HCT116 (cell line): ENCODE data around the gene CCDC85B. TPM values are rescaled to one million over a fixed set of nuclear protein-coding genes. Genes with fewer than 3 reads are reported as not detected.

ENCODE experiments used
- ATAC-seq: fragments of 200-7000 bp; cut with Tn5 transposase; 2 replicates; pipeline ENCODE4 v1.9.1; 2020; ENCODE audit warnings: mild to moderate bottlenecking, moderate library complexity
- BruUV-seq: library from RNA; stranded (reverse); fragments of 400-500 nt; replicated peaks from 2 replicates; lab custom pipeline; 2021; lab: Mats Ljungman, UMichigan
- CTCF ChIA-PET: fragments of 300-600 bp; sonication (Branson Sonifier 250); formaldehyde crosslinking; loops from one replicate; lab custom pipeline; 2021; ENCODE audit warnings: antibody characterized with exemption; lab: Charles Lee
- POLR2A ChIA-PET: fragments of 300-600, 350-600 bp; sonication (Branson Sonifier 250); formaldehyde crosslinking; loops from one replicate; lab custom pipeline; 2021; ENCODE audit warnings: antibody characterized with exemption; lab: Charles Lee
- RAD21 ChIA-PET, 2 experiments: fragments of 300-600 bp; sonication (Branson Sonifier 250); formaldehyde crosslinking; loops; one replicate each; lab custom pipeline; 2023; ENCODE audit warnings: low total read pairs in 2 of 2; ENCODE audit not compliant: uncharacterized antibody in 2 of 2, unreplicated experiment in 2 of 2, low non-redundant PET in 1 of 2; lab: Charles Lee
- DNase-seq: peaks from one replicate; pipeline ENCODE4 v3.0.0-alpha.2; 2010; ENCODE audit warnings: low read depth, low spot score
- H2AFZ ChIP-seq: fragments of 200-600 bp; shearing (Covaris generic), sonication (generic); 2 replicates; pipeline ENCODE4 v1.6.1; 2017; ENCODE audit warnings: low read depth, mixed run types, mixed read lengths, antibody characterized with exemption, low read length; ENCODE audit not compliant: poor library complexity, severe bottlenecking
- H3K27ac ChIP-seq: 2 replicates; pipeline ENCODE4 v1.5.1; 2012; ENCODE audit warnings: low read depth, low read length
- H3K27me3 ChIP-seq: fragments of 200-600 bp; sonication (generic); 2 replicates; pipeline ENCODE4 v1.6.1; 2016; ENCODE audit warnings: mixed run types, low read length, mixed read lengths; ENCODE audit not compliant: insufficient read depth
- H3K36me3 ChIP-seq, 2 experiments: fragments of 200-500 bp in 1 of 2; fragments of 200-600 bp in 1 of 2; sonication (Bioruptor generic) in 1 of 2; sonication (generic) in 1 of 2; 2 replicates each; pipeline versions ENCODE4 v1.5.1 to v1.6.1; 2014 to 2016; ENCODE audit warnings: low read length in 2 of 2, inconsistent platforms in 1 of 2, mixed read lengths in 1 of 2, mixed run types in 1 of 2; ENCODE audit not compliant: insufficient read depth in 2 of 2, control insufficient read depth in 1 of 2
- H3K4me1 ChIP-seq, 2 experiments: fragments of 200-600 bp in 1 of 2; sonication (generic) in 1 of 2; 2 replicates each; pipeline versions ENCODE4 v1.5.1 to v1.6.1; 2012 to 2017; ENCODE audit warnings: low read length in 2 of 2, inconsistent platforms in 1 of 2, mild to moderate bottlenecking in 1 of 2, mixed read lengths in 1 of 2, mixed run types in 1 of 2, moderate library complexity in 1 of 2; ENCODE audit not compliant: insufficient read depth in 2 of 2, control insufficient read depth in 1 of 2
- H3K4me2 ChIP-seq: fragments of 200-600 bp; sonication (generic); 2 replicates; pipeline ENCODE4 v1.6.1; 2017; ENCODE audit warnings: mixed run types, low read length, mixed read lengths
- H3K4me3 ChIP-seq, 2 experiments: fragments of 200-600 bp in 1 of 2; sonication (generic) in 1 of 2; replicated peaks in 1 of 2; 2 replicates each; pipeline ENCODE4 v1.5.1; 2011 to 2016; ENCODE audit warnings: low read length in 2 of 2, control low read depth in 1 of 2, low read depth in 1 of 2, mild to moderate bottlenecking in 1 of 2, mixed read lengths in 1 of 2, mixed run types in 1 of 2
- H3K79me2 ChIP-seq: fragments of 200-600 bp; sonication (generic); 2 replicates; pipeline ENCODE4 v1.6.1; 2017; ENCODE audit warnings: mild to moderate bottlenecking, mixed run types, low read length, moderate library complexity, mixed read lengths; ENCODE audit not compliant: insufficient read depth
- H3K9ac ChIP-seq: fragments of 200-600 bp; sonication (generic); 2 replicates; pipeline ENCODE4 v1.6.1; 2016; ENCODE audit warnings: low read length, mixed read lengths
- H3K9me2 ChIP-seq: fragments of 200-600 bp; sonication (generic), shearing (Covaris generic); 2 replicates; pipeline ENCODE4 v1.6.1; 2017; ENCODE audit warnings: mixed run types, mild to moderate bottlenecking, moderate library complexity; ENCODE audit not compliant: insufficient read depth
- H3K9me3 ChIP-seq, 2 experiments: fragments of 200-500 bp in 1 of 2; fragments of 200-600 bp in 1 of 2; sonication (Bioruptor generic) in 1 of 2; sonication (generic) in 1 of 2; 2 replicates each; pipeline ENCODE4 v1.6.1; 2014 to 2017; ENCODE audit warnings: low read length in 2 of 2, mixed read lengths in 2 of 2, inconsistent platforms in 1 of 2, low read depth in 1 of 2, mild to moderate bottlenecking in 1 of 2, mixed run types in 1 of 2, moderate library complexity in 1 of 2; ENCODE audit not compliant: control insufficient read depth in 1 of 2, insufficient read depth in 1 of 2
- H4K20me1 ChIP-seq: fragments of 200-600 bp; sonication (generic), shearing (Covaris generic); 2 replicates; pipeline ENCODE4 v1.6.1; 2017; ENCODE audit warnings: mixed run types, mild to moderate bottlenecking, moderate library complexity; ENCODE audit not compliant: insufficient read depth
- EGR1 ChIP-seq: IDR thresholded peaks from 2 replicates; pipeline ENCODE4 v1.6.1; 2012; ENCODE audit warnings: low read depth
- EZH2 ChIP-seq: fragments of 200-600 bp; sonication (generic); IDR thresholded peaks from 2 replicates; pipeline ENCODE4 v1.6.1; 2017; ENCODE audit warnings: antibody characterized with exemption, mixed run types
- FOSL1 ChIP-seq: IDR thresholded peaks from 2 replicates; pipeline ENCODE4 v1.6.1; 2012; ENCODE audit warnings: low read depth
- POLR2AphosphoS5 ChIP-seq: IDR thresholded peaks from 2 replicates; pipeline ENCODE4 v1.6.1; 2011; ENCODE audit warnings: mild to moderate bottlenecking, low read depth, low read length, moderate library complexity
- TCF7L2 ChIP-seq: IDR thresholded peaks from 2 replicates; pipeline ENCODE4 v1.7.0; 2011; ENCODE audit warnings: borderline replicate concordance, inconsistent platforms; ENCODE audit not compliant: insufficient read depth, insufficient read length; ENCODE audit errors: extremely low read depth
- intact Hi-C: fragments of 100-400 bp; cut with micrococcal nuclease; formaldehyde crosslinking; loops from 2 replicates; pipeline ENCODE4 v1.10.0; 2022
- total RNA-seq: library from RNA; stranded (reverse); gene quantifications from one replicate; pipeline ENCODE4 v1.2.1, GENCODE V29; 2021; ENCODE audit not compliant: unreplicated experiment
- TF ChIP-seq, protein P1 (sequence below): IDR thresholded peaks from 2 replicates; pipeline ENCODE4 v1.6.1; 2011; ENCODE audit warnings: mild to moderate bottlenecking, low read length, moderate library complexity; ENCODE audit not compliant: insufficient replicate concordance; ENCODE audit errors: extremely low read depth

CCDC85B gene
- total RNA-seq, 1 experiment from 2014 or later = 84.3 TPM

DNA sequence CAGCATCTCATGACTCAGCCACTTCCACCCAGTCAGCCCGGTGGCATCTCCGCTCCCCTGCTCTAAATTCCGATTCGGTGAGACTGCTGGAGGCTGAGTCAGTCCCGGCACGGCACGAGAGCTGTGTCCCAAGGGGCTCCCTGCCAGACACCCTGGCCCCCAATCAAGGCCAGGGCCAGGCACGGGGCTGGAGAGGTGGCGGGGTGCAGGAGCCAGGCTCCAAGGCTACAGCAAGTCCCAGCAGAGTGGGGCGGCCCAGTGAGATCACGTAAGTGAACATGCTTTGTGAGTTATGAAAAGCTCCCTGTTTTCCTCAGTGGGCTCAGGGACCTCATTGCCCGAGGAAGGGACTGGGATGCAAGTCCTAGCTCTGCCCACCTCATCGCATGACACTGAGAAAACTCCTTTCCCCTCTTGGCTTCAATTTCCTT is 25.4 kb downstream of the CCDC85B start:
- Histone ChIP-seq H3K27ac (peak overlapping the region; percentile 95), H3K79me2 (peaks cover 45% of the 10 kb centered on the region), H3K9ac (peak overlapping the region; percentile 99), H3K9me2 (no peaks in the 10 kb centered on the region), H4K20me1 (no peaks in the 10 kb centered on the region), H3K4me2 (peak overlapping the region; percentile 96), H2AFZ (no peak overlapping the region), H3K4me1 (peaks cover 68 to 85% of the 10 kb centered on the region in 2 experiments), H3K27me3 (no peaks in the 10 kb centered on the region), H3K36me3 (peaks cover 0 to 11% of the 10 kb centered on the region in 2 experiments; a peak in 1 of 4 replicates), H3K9me3 (no peaks in the 10 kb centered on the region), H3K4me3 (peak overlapping the region; percentile 86 to 95)
- intact Hi-C loops = loop anchor here (1.0 kb wide), 2 partner anchors 16 to 25 kb away; partner anchors contain the start of gene FOSL1
- ATAC-seq (peak; percentile 60), DNase-seq (peak; percentile 89)
- CTCF ChIA-PET = interaction anchor here (0.8 to 2.2 kb wide), 6 partner anchors 21 to 31 kb away, joined by 3 to 15 read pairs (median 3); partner anchors contain the start of genes CCDC85B and FIBP
- BruUV-seq = no TSS peak
- TF ChIP-seq POLR2AphosphoS5 (peak; percentile 77), TCF7L2 (peak; percentile 62), EZH2 (no peak), FOSL1 (no peak), EGR1 (no peak)
- TF ChIP-seq, protein P1, sequence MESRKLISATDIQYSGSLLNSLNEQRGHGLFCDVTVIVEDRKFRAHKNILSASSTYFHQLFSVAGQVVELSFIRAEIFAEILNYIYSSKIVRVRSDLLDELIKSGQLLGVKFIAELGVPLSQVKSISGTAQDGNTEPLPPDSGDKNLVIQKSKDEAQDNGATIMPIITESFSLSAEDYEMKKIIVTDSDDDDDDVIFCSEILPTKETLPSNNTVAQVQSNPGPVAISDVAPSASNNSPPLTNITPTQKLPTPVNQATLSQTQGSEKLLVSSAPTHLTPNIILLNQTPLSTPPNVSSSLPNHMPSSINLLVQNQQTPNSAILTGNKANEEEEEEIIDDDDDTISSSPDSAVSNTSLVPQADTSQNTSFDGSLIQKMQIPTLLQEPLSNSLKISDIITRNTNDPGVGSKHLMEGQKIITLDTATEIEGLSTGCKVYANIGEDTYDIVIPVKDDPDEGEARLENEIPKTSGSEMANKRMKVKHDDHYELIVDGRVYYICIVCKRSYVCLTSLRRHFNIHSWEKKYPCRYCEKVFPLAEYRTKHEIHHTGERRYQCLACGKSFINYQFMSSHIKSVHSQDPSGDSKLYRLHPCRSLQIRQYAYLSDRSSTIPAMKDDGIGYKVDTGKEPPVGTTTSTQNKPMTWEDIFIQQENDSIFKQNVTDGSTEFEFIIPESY = no peak
- RAD21 ChIA-PET = interaction anchor here (0.8 to 1.1 kb wide), 3 partner anchors 23 to 27 kb away, joined by 3 to 10 read pairs (median 3); partner anchors contain the start of gene FIBP (in 1 of the 2)
- POLR2A ChIA-PET = interaction anchor here (0.7 to 2.8 kb wide), 13 partner anchors 10 to 96 kb away, joined by 3 to 80 read pairs (median 4); partner anchors contain the start of genes BANF1, CCDC85B, CFL1 and CST6
